GM23338 (cell line): ENCODE measurements around the gene P2RY8. TPM values are rescaled to one million over a fixed set of nuclear protein-coding genes. Genes with fewer than 3 reads are reported as not detected.

Experiments
- ATAC-seq: fragments of 200-7000 bp; cut with Tn5 transposase; 3 replicates; pipeline ENCODE4 v1.9.1; 2020
- DNase-seq: peaks from one replicate; pipeline ENCODE4 v3.0.0-alpha.2; 2015; ENCODE audit warnings: low spot score
- H2AFZ ChIP-seq: fragments of 200-600 bp; sonication (generic); 2 replicates; pipeline ENCODE4 v1.8.0; 2016; ENCODE audit warnings: antibody characterized with exemption, mild to moderate bottlenecking, moderate library complexity
- H3F3A ChIP-seq: fragments of 200-600 bp; sonication (generic); replicated peaks from 2 replicates; pipeline ENCODE4 v1.8.0; 2017; ENCODE audit warnings: antibody characterized with exemption, mixed run types, low read depth
- H3K27ac ChIP-seq: fragments of 200-600 bp; sonication (generic); 2 replicates; pipeline ENCODE4 v1.6.1; 2016; ENCODE audit warnings: low read depth
- H3K27me3 ChIP-seq: fragments of 200-600 bp; sonication (generic); 2 replicates; pipeline ENCODE4 v1.8.0; 2016; ENCODE audit warnings: mild to moderate bottlenecking, mixed run types, moderate library complexity; ENCODE audit not compliant: insufficient read depth
- H3K36me3 ChIP-seq: fragments of 200-600 bp; sonication (generic); 2 replicates; pipeline ENCODE4 v1.8.0; 2016; ENCODE audit warnings: mild to moderate bottlenecking; ENCODE audit not compliant: insufficient read depth
- H3K4me1 ChIP-seq: fragments of 200-600 bp; sonication (generic); 2 replicates; pipeline ENCODE4 v1.8.0; 2016; ENCODE audit warnings: mild to moderate bottlenecking, moderate library complexity; ENCODE audit not compliant: insufficient read depth
- H3K4me2 ChIP-seq: fragments of 200-600 bp; sonication (generic); 2 replicates; pipeline ENCODE4 v1.7.1; 2017; ENCODE audit warnings: mixed run types
- H3K4me3 ChIP-seq: fragments of 200-600 bp; sonication (generic); 2 replicates; pipeline ENCODE4 v1.6.1; 2016; ENCODE audit warnings: mixed run types
- H3K79me2 ChIP-seq: fragments of 200-600 bp; sonication (generic); replicated peaks from 2 replicates; pipeline ENCODE4 v1.8.0; 2017; ENCODE audit warnings: mild to moderate bottlenecking; ENCODE audit not compliant: insufficient read depth
- H3K9me2 ChIP-seq: fragments of 200-600 bp; sonication (generic); 2 replicates; pipeline ENCODE4 v1.8.0; 2017; ENCODE audit not compliant: insufficient read depth
- H4K20me1 ChIP-seq: fragments of 200-600 bp; sonication (generic); replicated peaks from 2 replicates; pipeline ENCODE4 v1.8.0; 2017; ENCODE audit warnings: mild to moderate bottlenecking; ENCODE audit not compliant: insufficient read depth
- H3K27ac Mint-ChIP-seq: 2 replicates; pipeline ENCODE4 v1.8.0; 2020; ENCODE audit warnings: inconsistent platforms, mild to moderate bottlenecking, moderate library complexity, mixed read lengths
- H3K27me3 Mint-ChIP-seq: 3 replicates; pipeline ENCODE4 v1.8.0; 2022; ENCODE audit warnings: low read depth, mild to moderate bottlenecking, moderate library complexity, mixed read lengths, inconsistent platforms; ENCODE audit not compliant: insufficient read depth, poor library complexity
- H3K36me3 Mint-ChIP-seq: 3 replicates; pipeline ENCODE4 v1.8.0; 2021; ENCODE audit warnings: low read depth, mild to moderate bottlenecking, inconsistent platforms, moderate library complexity, mixed read lengths
- H3K4me1 Mint-ChIP-seq: 3 replicates; pipeline ENCODE4 v1.8.0; 2020; ENCODE audit warnings: mild to moderate bottlenecking, inconsistent platforms, mixed read lengths
- H3K4me3 Mint-ChIP-seq: 3 replicates; pipeline ENCODE4 v1.8.0; 2021; ENCODE audit warnings: moderate library complexity, mild to moderate bottlenecking, inconsistent platforms, mixed read lengths
- H3K9me3 Mint-ChIP-seq: 3 replicates; pipeline ENCODE4 v1.8.0; 2020; ENCODE audit warnings: moderate library complexity, mild to moderate bottlenecking, inconsistent platforms, mixed read lengths
- ETS1 ChIP-seq: IDR thresholded peaks from 2 replicates; pipeline ENCODE4 v1.6.1; 2016; ENCODE audit warnings: antibody characterized with exemption
- EZH2 ChIP-seq: fragments of 200-600 bp; sonication (generic); IDR thresholded peaks from one replicate; pipeline ENCODE4 v1.8.0; 2017; ENCODE audit warnings: antibody characterized with exemption, mild to moderate bottlenecking, low read depth; ENCODE audit not compliant: unreplicated experiment
- EZH2phosphoT487 ChIP-seq: fragments of 200-600 bp; sonication (generic); IDR thresholded peaks from one replicate; pipeline ENCODE4 v1.8.1; 2018; ENCODE audit warnings: antibody characterized with exemption; ENCODE audit not compliant: unreplicated experiment
- JUNB ChIP-seq: IDR thresholded peaks from one replicate; pipeline ENCODE4 v1.6.1; 2016; ENCODE audit warnings: antibody characterized with exemption; ENCODE audit not compliant: unreplicated experiment
- NANOG ChIP-seq: IDR thresholded peaks from 2 replicates; pipeline ENCODE4 v1.6.1; 2016; ENCODE audit warnings: antibody characterized with exemption, borderline replicate concordance
- POLR2AphosphoS5 ChIP-seq: IDR thresholded peaks from 2 replicates; pipeline ENCODE4 v1.6.1; 2016; ENCODE audit warnings: antibody characterized with exemption, low read depth
- STAT1 ChIP-seq: IDR thresholded peaks from one replicate; pipeline ENCODE4 v1.6.1; 2016; ENCODE audit warnings: antibody characterized with exemption; ENCODE audit not compliant: unreplicated experiment
- ZNF114 ChIP-seq: fragments of 250-450 bp; sonication (Bioruptor Pico); IDR thresholded peaks from 2 replicates; pipeline ENCODE4 v1.5.0; 2020; ENCODE audit warnings: mild to moderate bottlenecking, moderate library complexity
- ZNF331 ChIP-seq: fragments of 250-450 bp; sonication (Bioruptor Pico); IDR thresholded peaks from 2 replicates; pipeline ENCODE4 v1.5.0; 2020; ENCODE audit warnings: low read depth, mild to moderate bottlenecking, moderate library complexity
- ZNF462 ChIP-seq: fragments of 250-450 bp; sonication (Bioruptor Pico); IDR thresholded peaks from 2 replicates; pipeline ENCODE4 v1.5.0; 2020; ENCODE audit warnings: mild to moderate bottlenecking, moderate library complexity
- polyA plus RNA-seq: library from polyadenylated mRNA; unstranded; fragments of >200 nt; fragmentation: Nextera tagmentation; extraction: Ambion mirVana; gene quantifications from 2 replicates; pipeline ENCODE4 v1.2.1, GENCODE V29; 2016
- total RNA-seq: library from RNA; depleted of rRNA; stranded (reverse); fragments of >200 nt; shearing (Covaris generic); gene quantifications from 2 replicates; pipeline ENCODE4 v1.2.3, GENCODE V29; 2014

P2RY8 gene
- total and polyA plus RNA-seq, 2 experiments from 2014 or later: 0.24 TPM; not detected in 1

GRCh38 chrX:1488745-1489144 is 48.2 kb downstream of the P2RY8 start (continued):
- TF ChIP-seq ZNF462 (CRISPR knock-in tag) (no peak), JUNB (no peak), NANOG (no peak), POLR2AphosphoS5 (no peak), STAT1 (no peak), ETS1 (no peak)

GRCh38 chrX:1488141-1488540 is 48.8 kb downstream of the P2RY8 start:
- no peaks in the 10 kb centered on the region for H3K9me2 ChIP-seq
- TF ChIP-seq ZNF462 (CRISPR knock-in tag): no peak
- no peak for TF ChIP-seq ZNF331 (CRISPR knock-in tag)
- no peak for TF ChIP-seq EZH2phosphoT487
- no peak for TF ChIP-seq EZH2
- TF ChIP-seq ZNF114 (CRISPR knock-in tag): no peak

More at GRCh38 chrX:1488141-1488540, 48.8 kb downstream of the P2RY8 start:
- Histone ChIP-seq H3K79me2 (no peaks in the 10 kb centered on the region), H3K27me3 (no peaks in the 10 kb centered on the region), H4K20me1 (no peaks in the 10 kb centered on the region), H3K4me2 (no peak overlapping the region), H3K27ac (no peak overlapping the region), H3F3A (peaks cover 18% of the 10 kb centered on the region; the same call in 1 of the 2 replicates), H2AFZ (no peak overlapping the region), H3K4me1 (no peaks in the 10 kb centered on the region), H3K4me3 (no peak overlapping the region), H3K36me3 (no peaks in the 10 kb centered on the region)
- Mint-ChIP-seq H3K27me3 (peaks cover 33% of the 10 kb centered on the region), H3K4me1 (no peaks in the 10 kb centered on the region), H3K27ac (no peak overlapping the region), H3K4me3 (no peak overlapping the region), H3K9me3 (peaks cover 76% of the 10 kb centered on the region), H3K36me3 (peaks cover 39% of the 10 kb centered on the region)
- ATAC-seq: no peak
- DNase-seq: no peak
